Liver (tissue), 9 donors: ENCODE data around the gene TTBK1. TPM values are rescaled to one million over a fixed set of nuclear protein-coding genes. Genes with fewer than 3 reads are reported as not detected.
A peak's percentile ranks its signal among the peaks of the same experiment; 100 is the strongest.

Experiments used
- DNase-seq: peaks from one replicate; pipeline ENCODE4 v3.0.0-alpha.2; 2017; ENCODE audit warnings: low spot score
- H3K27ac ChIP-seq, 2 donors: one replicate each; pipeline ENCODE4 v1.7.0; 2013; ENCODE audit warnings: inconsistent platforms in 2 of 2, low read length in 2 of 2, control low read depth in 1 of 2, low read depth in 1 of 2, mild to moderate bottlenecking in 1 of 2
- H3K27me3 ChIP-seq, 4 donors: one replicate each; pipeline versions ENCODE4 v1.6.1 to v1.7.0; 2013; ENCODE audit warnings: low read length in 3 of 4, inconsistent platforms in 1 of 4, mild to moderate bottlenecking in 1 of 4, moderate library complexity in 1 of 4; ENCODE audit not compliant: control insufficient read depth in 4 of 4, insufficient read depth in 4 of 4
- H3K36me3 ChIP-seq, 4 donors: one replicate each; pipeline versions ENCODE4 v1.6.1 to v1.7.0; 2013; ENCODE audit warnings: low read length in 3 of 4, mild to moderate bottlenecking in 3 of 4, low read depth in 1 of 4, moderate library complexity in 1 of 4; ENCODE audit not compliant: control insufficient read depth in 4 of 4, insufficient read depth in 3 of 4
- H3K4me1 ChIP-seq, 4 donors: one replicate each; pipeline versions ENCODE4 v1.6.1 to v1.7.0; 2013; ENCODE audit warnings: low read length in 3 of 4, mild to moderate bottlenecking in 3 of 4, moderate library complexity in 1 of 4; ENCODE audit not compliant: control insufficient read depth in 4 of 4, insufficient read depth in 4 of 4
- H3K4me3 ChIP-seq, 3 donors: one replicate each; pipeline versions ENCODE4 v1.6.1 to v1.7.0; 2013; ENCODE audit warnings: low read length in 3 of 3, control low read depth in 1 of 3, low read depth in 1 of 3, mild to moderate bottlenecking in 1 of 3
- H3K9ac ChIP-seq, 2 donors: one replicate each; pipeline ENCODE4 v1.7.0; 2013; ENCODE audit warnings: low read length in 2 of 2, mild to moderate bottlenecking in 2 of 2, moderate library complexity in 2 of 2, control low read depth in 1 of 2, low read depth in 1 of 2
- H3K9me3 ChIP-seq, 4 donors: one replicate each; pipeline versions ENCODE4 v1.6.1 to v1.7.0; 2013; ENCODE audit warnings: low read length in 3 of 4; ENCODE audit not compliant: control insufficient read depth in 4 of 4
- ATF3 ChIP-seq: IDR thresholded peaks from 2 replicates; pipeline ENCODE4 v1.6.1; 2016; ENCODE audit warnings: antibody characterized with exemption
- CTCF ChIP-seq: fragments of 150-350 bp; IDR thresholded peaks from 2 replicates; pipeline ENCODE4 v1.5.1; 2017; ENCODE audit warnings: improper control_type of control experiment, low read depth, low read length; ENCODE audit not compliant: missing input control
- EGR1 ChIP-seq, 2 donors: IDR thresholded peaks; 2 replicates each; pipeline ENCODE4 v1.6.1; 2016 to 2018; ENCODE audit warnings: antibody characterized with exemption in 2 of 2, low read depth in 2 of 2
- FOXA2 ChIP-seq: IDR thresholded peaks from 2 replicates; pipeline ENCODE4 v1.6.1; 2016; ENCODE audit warnings: antibody characterized with exemption
- HNF4G ChIP-seq: IDR thresholded peaks from 2 replicates; pipeline ENCODE4 v1.6.1; 2016; ENCODE audit warnings: antibody characterized with exemption
- NR2F2 ChIP-seq: IDR thresholded peaks from 2 replicates; pipeline ENCODE4 v1.6.1; 2016; ENCODE audit warnings: antibody characterized with exemption
- REST ChIP-seq: IDR thresholded peaks from 2 replicates; pipeline ENCODE4 v1.6.1; 2016; ENCODE audit warnings: antibody characterized with exemption, mild to moderate bottlenecking
- RXRA ChIP-seq, 2 donors: IDR thresholded peaks; 2 replicates each; pipeline ENCODE4 v1.6.1; 2017 to 2018; ENCODE audit warnings: antibody characterized with exemption in 2 of 2, mild to moderate bottlenecking in 1 of 2
- SP1 ChIP-seq: IDR thresholded peaks from 2 replicates; pipeline ENCODE4 v1.6.1; 2018; ENCODE audit warnings: antibody characterized with exemption, mild to moderate bottlenecking
- WGBS: extraction: QIAGEN DNeasy Blood & Tissue Kit; methylation state at CpG from one replicate; pipeline ENCODE4 v1.1.7; 2013; 5-methylcytosine and 5-hydroxymethylcytosine counted together
- polyA plus RNA-seq, 2 donors: library from polyadenylated mRNA; stranded (reverse) in 1 of 2; unstranded in 1 of 2; fragments of 200-250 nt in 1 of 2; fragments of >200 nt in 1 of 2; fragmentation: Nextera tagmentation in 1 of 2; extraction: Ambion mirVana in 1 of 2; gene quantifications; one replicate each; pipeline versions ENCODE4 v1.2.1 to v1.2.3, GENCODE V29; 2013 to 2015
- total RNA-seq, 2 donors: library from RNA; depleted of rRNA; stranded (reverse); fragments of >200 nt; gene quantifications; one replicate each; pipeline ENCODE4 v1.2.3, GENCODE V29; 2014
- donor health status: healthy.
- donor health status: healthy.
- donor health status: healthy.
- donor health status: healthy.
- donor health status: healthy.

Gene TTBK1
- total and polyA plus RNA-seq, 4 donors, result 0.14 to 1.2 (median 0.44) TPM

- Histone ChIP-seq H3K4me1 (peaks cover 2 to 12% (median 9%) of the 10 kb centered on the region in 4 donors), H3K27me3 (peaks cover 0 to 14% (median 5%) of the 10 kb centered on the region in 4 donors), H3K4me3 (peak overlapping the region; percentile 27 to 79 (median 57)), H3K36me3 (no peaks in the 10 kb centered on the region), H3K9ac (no peak overlapping the region), H3K9me3 (no peaks in the 10 kb centered on the region), H3K27ac (no peak overlapping the region)
- TF ChIP-seq REST (no peak), RXRA (IDR thresholded peaks at IDR 0.05) (peak in 1 of 2 donors; percentile 13)
- DNase-seq, result no peak
- 24% methylated on average over 27 of the region's 27 CpGs for WGBS
These were observed 3.2 kb downstream of the TTBK1 start for GRCh38 chr6:43246301-43247113.

- Histone ChIP-seq H3K27me3 (peaks cover 0 to 14% (median 5%) of the 10 kb centered on the region in 4 donors), H3K9ac (no peak overlapping the region), H3K4me3 (peak overlapping the region; percentile 28 to 79 (median 57)), H3K9me3 (no peaks in the 10 kb centered on the region), H3K36me3 (no peaks in the 10 kb centered on the region), H3K4me1 (peaks cover 2 to 12% (median 9%) of the 10 kb centered on the region in 4 donors), H3K27ac (no peak overlapping the region)
- TF ChIP-seq HNF4G (no peak), RXRA (IDR thresholded peaks at IDR 0.05) (no peak), FOXA2 (no peak), EGR1 (IDR thresholded peaks at IDR 0.05; ENCODE audit: low read depth in 2 of 2) (peak; percentile 90 to 92), SP1 (no peak), ATF3 (no peak), CTCF (no peak), NR2F2 (peak; percentile 31)
- 2% methylated on average over 46 of the region's 46 CpGs for WGBS
- peak; percentile 65 for DNase-seq
These were observed 4.1 kb downstream of the TTBK1 start for GRCh38 chr6:43247114-43247999.
